ENCODE results near the gene MAPKAPK2. TPM values are rescaled to one million over a fixed set of nuclear protein-coding genes. Genes with fewer than 3 reads are reported as not detected.

The MAPKAPK2 gene
- total RNA-seq, 4 donors from 2014 or later = 115 to 207 (median 140) TPM

- H3K27me3 ChIP-seq = no peaks in the 10 kb centered on the region
- peaks cover 90 to 91% of the 10 kb centered on the region in 2 donors for H3K4me1 ChIP-seq
- ATAC-seq (no peak), DNase-seq (no peak)
- intact Hi-C loops (cut with DNase I; ENCODE audit: low total_unique reads) (loop anchor here (5.0 kb wide), 1 partner anchor 171 kb away; no protein-coding TSS in a partner anchor), in situ Hi-C loops (cut with MboI; ENCODE audit: low sequenced_read_pairs in 4 of 4) (loop anchor here in 2 of 4 donors (25.0 kb wide), 2 partner anchors 591 to 616 kb away; partner anchors contain the start of gene CD55 (in 1 of the 2))
- no peak overlapping the region for H3K4me3 ChIP-seq
- no peaks in the 10 kb centered on the region for H3K9me3 ChIP-seq
- no peaks in the 10 kb centered on the region for H3K36me3 ChIP-seq
- H3K27ac ChIP-seq = peak overlapping the region; percentile 81 to 95 (median 92)
- TF ChIP-seq CTCF (IDR thresholded peaks at IDR 0.05 in 4 of 5, conservative IDR thresholded peaks at IDR 0.05 in 1 of 5) = no peak
- no peak for TF ChIP-seq POLR2A (IDR thresholded peaks at IDR 0.05)
Measured at GRCh38 chr1:206721454-206721853, 36.7 kb downstream of the MAPKAPK2 start.

GRCh38 chr1:206722751-206723461, 38.2 kb downstream of the MAPKAPK2 start:
- Histone ChIP-seq H3K27me3 (no peaks in the 10 kb centered on the region), H3K9me3 (no peaks in the 10 kb centered on the region), H3K27ac (peak overlapping the region; percentile 81 to 95 (median 92)), H3K4me3 (peak overlapping the region in 3 of 4 donors; percentile 6 to 32 (median 15)), H3K4me1 (peaks cover 84 to 87% of the 10 kb centered on the region in 2 donors), H3K36me3 (no peaks in the 10 kb centered on the region)
- peak in 1 of 2 donors; percentile 66 for DNase-seq
- in situ Hi-C loops (cut with MboI; ENCODE audit: low sequenced_read_pairs in 4 of 4) (loop anchor here in 2 of 4 donors (25.0 kb wide), 2 partner anchors 589 to 614 kb away; partner anchors contain the start of gene CD55 (in 1 of the 2)), intact Hi-C loops (cut with DNase I; ENCODE audit: low total_unique reads) (loop anchor here (2.0 to 5.0 kb wide), 3 partner anchors 22 to 169 kb away; no protein-coding TSS in a partner anchor)
- ATAC-seq = peak; percentile 52 to 58
- no peak for TF ChIP-seq POLR2A (IDR thresholded peaks at IDR 0.05)
- no peak for TF ChIP-seq CTCF (IDR thresholded peaks at IDR 0.05 in 4 of 5, conservative IDR thresholded peaks at IDR 0.05 in 1 of 5)

GRCh38 chr1:206723462-206723804, 38.7 kb downstream of the MAPKAPK2 start:
- Histone ChIP-seq H3K4me1 (peaks cover 85 to 86% of the 10 kb centered on the region in 2 donors), H3K27me3 (no peaks in the 10 kb centered on the region), H3K9me3 (no peaks in the 10 kb centered on the region), H3K4me3 (peak overlapping the region in 3 of 4 donors; percentile 6 to 32 (median 15)), H3K36me3 (no peaks in the 10 kb centered on the region), H3K27ac (peak overlapping the region; percentile 81 to 95 (median 92))
- DNase-seq (no peak), ATAC-seq (peak; percentile 9 to 14)
- TF ChIP-seq POLR2A (IDR thresholded peaks at IDR 0.05) (no peak), CTCF (IDR thresholded peaks at IDR 0.05 in 4 of 5, conservative IDR thresholded peaks at IDR 0.05 in 1 of 5) (no peak)
- intact Hi-C loops (cut with DNase I; ENCODE audit: low total_unique reads) = loop anchor here (2.0 to 5.0 kb wide), 3 partner anchors 23 to 169 kb away; no protein-coding TSS in a partner anchor
- in situ Hi-C loops (cut with MboI; ENCODE audit: low sequenced_read_pairs in 4 of 4) = loop anchor here in 2 of 4 donors (25.0 kb wide), 2 partner anchors 589 to 614 kb away; partner anchors contain the start of gene CD55 (in 1 of the 2)

- Histone ChIP-seq H3K9me3 (no peaks in the 10 kb centered on the region), H3K4me3 (peak overlapping the region in 3 of 4 donors; percentile 6 to 32 (median 15)), H3K27ac (peak overlapping the region; percentile 81 to 95 (median 92)), H3K4me1 (peaks cover 81 to 85% of the 10 kb centered on the region in 2 donors), H3K27me3 (no peaks in the 10 kb centered on the region), H3K36me3 (peaks cover 0 to under 1% of the 10 kb centered on the region in 2 donors)
- ATAC-seq (peak; percentile 74 to 81), DNase-seq (peak; percentile 49 to 87)
- intact Hi-C loops (cut with DNase I; ENCODE audit: low total_unique reads) = loop anchor here (1.0 to 5.0 kb wide), 4 partner anchors 23 to 168 kb away; no protein-coding TSS in a partner anchor
- TF ChIP-seq POLR2A (IDR thresholded peaks at IDR 0.05) (peak in 1 of 2 donors; percentile 47), CTCF (IDR thresholded peaks at IDR 0.05 in 4 of 5, conservative IDR thresholded peaks at IDR 0.05 in 1 of 5) (peak; percentile 27 to 54 (median 39))
- in situ Hi-C loops (cut with MboI; ENCODE audit: low sequenced_read_pairs in 4 of 4) = loop anchor here in 2 of 4 donors (25.0 kb wide), 2 partner anchors 588 to 613 kb away; partner anchors contain the start of gene CD55 (in 1 of the 2)
Measured at GRCh38 chr1:206723805-206724472, 39.2 kb downstream of the MAPKAPK2 start.
